HepG2 (cell line): Measurements from ENCODE around the gene MAN2C1. TPM values are rescaled to one million over a fixed set of nuclear protein-coding genes. Genes with fewer than 3 reads are reported as not detected.
A peak's percentile ranks its signal among the peaks of the same experiment; 100 is the strongest.

ENCODE experiments used
- ATAC-seq: fragments of 200-7000 bp; cut with Tn5 transposase; 3 replicates; pipeline ENCODE4 v1.9.1; 2020; ENCODE audit warnings: mild to moderate bottlenecking, moderate library complexity
- BruUV-seq: library from RNA; stranded (reverse); fragments of 400-500 nt; replicated peaks from 2 replicates; lab custom pipeline; 2021; lab: Mats Ljungman, UMichigan
- CTCF ChIA-PET: fragments of 300-600 bp; formaldehyde crosslinking; extraction: SDS; loops from one replicate; lab custom pipeline; 2021; ENCODE audit warnings: low total read pairs, inconsistent platforms, low intra/inter-chr PET ratio; lab: Yijun Ruan, JAX
- POLR2A ChIA-PET: fragments of 350-600 bp; sonication (Branson Sonifier 250); formaldehyde crosslinking; loops from one replicate; lab custom pipeline; 2020; ENCODE audit warnings: antibody characterized with exemption, inconsistent platforms; lab: Yijun Ruan, JAX
- DNase-seq: peaks from one replicate; pipeline ENCODE4 v3.0.0-alpha.2; 2015; ENCODE audit warnings: low spot score
- FAIRE-seq: peaks from 3 replicates; lab custom pipeline; 2011; peaks lifted over from hg19 to GRCh38; lab: Jason Lieb, UNC
- H2AFZ ChIP-seq: one replicate; pipeline ENCODE4 v1.6.1; 2011; ENCODE audit warnings: low read length, inconsistent platforms
- H3K27ac ChIP-seq: fragments of 300-600 bp; 3 replicates; pipeline ENCODE4 v1.8.0; 2011; ENCODE audit warnings: mixed run types, mild to moderate bottlenecking, mixed read lengths, low read length, inconsistent platforms; ENCODE audit not compliant: insufficient read depth; ENCODE audit errors: extremely low read length
- H3K27me3 ChIP-seq, 2 experiments: fragments of 200-600 bp in 1 of 2; 2 replicates in 1 of 2; 3 replicates in 1 of 2; pipeline versions ENCODE4 v1.6.0 to v1.8.0; 2011; ENCODE audit warnings: low read length in 2 of 2, mild to moderate bottlenecking in 2 of 2, moderate library complexity in 2 of 2, inconsistent platforms in 1 of 2; ENCODE audit not compliant: insufficient read depth in 2 of 2, control insufficient read depth in 1 of 2
- H3K36me3 ChIP-seq, 2 experiments: fragments of 200-600 bp in 1 of 2; replicated peaks in 1 of 2; 2 replicates in 1 of 2; 3 replicates in 1 of 2; pipeline versions ENCODE4 v1.5.1 to v1.8.0; 2011; ENCODE audit warnings: low read length in 2 of 2, inconsistent platforms in 1 of 2; ENCODE audit not compliant: insufficient read depth in 2 of 2, control insufficient read depth in 1 of 2
- H3K4me1 ChIP-seq: 2 replicates; pipeline ENCODE4 v1.5.1; 2012; ENCODE audit warnings: low read length, inconsistent platforms; ENCODE audit not compliant: insufficient read depth
- H3K4me2 ChIP-seq: 2 replicates; pipeline ENCODE4 v1.6.0; 2011; ENCODE audit warnings: low read depth, low read length, inconsistent platforms
- H3K4me3 ChIP-seq, 3 experiments: fragments of 200-600 bp in 1 of 3; sonication (generic), shearing (Covaris generic) in 1 of 3; replicated peaks in 1 of 3; 2 replicates each; pipeline ENCODE4 v1.5.1; 2011 to 2016; ENCODE audit warnings: low read length in 3 of 3, inconsistent platforms in 2 of 3, low read depth in 2 of 3, mild to moderate bottlenecking in 2 of 3, control low read depth in 1 of 3, mixed read lengths in 1 of 3; ENCODE audit not compliant: insufficient read depth in 1 of 3
- H3K79me2 ChIP-seq: one replicate; pipeline ENCODE4 v1.6.1; 2011; ENCODE audit warnings: low read length, inconsistent platforms; ENCODE audit not compliant: insufficient read depth
- H3K9ac ChIP-seq: 2 replicates; pipeline ENCODE4 v1.6.0; 2011; ENCODE audit warnings: mild to moderate bottlenecking, low read depth, low read length, inconsistent platforms; ENCODE audit not compliant: insufficient read depth
- H3K9me3 ChIP-seq: 2 replicates; pipeline ENCODE4 v1.5.1; 2012; ENCODE audit warnings: mild to moderate bottlenecking, low read length
- H4K20me1 ChIP-seq: 2 replicates; pipeline ENCODE4 v1.6.0; 2011; ENCODE audit warnings: inconsistent platforms, mild to moderate bottlenecking, low read length, moderate library complexity; ENCODE audit not compliant: insufficient read depth
- RBM22 ChIP-seq: fragments of 200-400 bp; formaldehyde crosslinking; optimal IDR thresholded peaks from 2 replicates; pipeline ENCODE3; 2017; ENCODE audit warnings: mild to moderate bottlenecking, low read length, moderate library complexity
- ZNF260 ChIP-seq: sonication (generic); formaldehyde crosslinking; IDR thresholded peaks from 2 replicates; pipeline ENCODE4 v1.4.0; 2020; ENCODE audit warnings: missing genetic modification reagents, low read depth, mild to moderate bottlenecking, borderline replicate concordance
- ZNF496 ChIP-seq: sonication (generic); formaldehyde crosslinking; IDR thresholded peaks from 2 replicates; pipeline ENCODE4 v1.8.1; 2023; ENCODE audit warnings: mild to moderate bottlenecking, moderate library complexity, missing genetic modification reagents; ENCODE audit not compliant: insufficient replicate concordance
- WGBS: methylation state at CpG from one replicate; pipeline ENCODE4 v1.1.6; 2017; ENCODE audit warnings: low lambda C conversion rate; 5-methylcytosine and 5-hydroxymethylcytosine counted together
- in situ Hi-C: cut with HindIII; loops from 2 replicates; pipeline ENCODE4 v1.10.0; 2017; ENCODE audit warnings: low pct_unique_long_range_greater_than_20kb; ENCODE audit not compliant: extremely low pct_ligation_motif_present
- intact Hi-C: fragments of 100-400 bp; cut with micrococcal nuclease; formaldehyde crosslinking; loops from one replicate; pipeline ENCODE4 v1.10.0; 2022; ENCODE audit not compliant: unreplicated experiment
- polyA plus RNA-seq, 8 experiments: library from polyadenylated mRNA; depleted of rRNA in 3 of 8; stranded (reverse) in 7 of 8; unstranded in 1 of 8; fragments of >200 nt; fragmentation: Illumina TruSeq in 4 of 8; extraction: Trizol in 4 of 8; gene quantifications; 2 replicates each; pipeline versions ENCODE4 v1.2.1 to v1.2.3, GENCODE V29; 2011 to 2016; ENCODE audit warnings: low read depth in 4 of 8, missing spikeins in 1 of 8, mixed read lengths in 1 of 8; ENCODE audit not compliant: insufficient read depth in 1 of 8
- total RNA-seq, 5 experiments: library from RNA; depleted of rRNA; stranded (reverse); fragments of >200 nt; fragmentation: Illumina TruSeq; extraction: Trizol; gene quantifications; 2 replicates each; pipeline ENCODE4 v1.2.3, GENCODE V29; 2016; ENCODE audit warnings: low read depth in 1 of 5
- TF ChIP-seq, protein P1 (sequence below): sonication (generic); formaldehyde crosslinking; IDR thresholded peaks from 2 replicates; pipeline ENCODE4 v1.5.0; 2020; ENCODE audit warnings: mild to moderate bottlenecking, missing genetic modification reagents
- TF ChIP-seq, protein P2 (sequence below): IDR thresholded peaks from 2 replicates; pipeline ENCODE4 v1.6.1; 2016; ENCODE audit warnings: mild to moderate bottlenecking, missing biosample characterization, missing genetic modification reagents
- TF ChIP-seq, protein P3 (sequence below): sonication (generic); formaldehyde crosslinking; IDR thresholded peaks from 2 replicates; pipeline ENCODE4 v1.5.0; 2020; ENCODE audit warnings: mild to moderate bottlenecking, low read depth, missing genetic modification reagents, borderline replicate concordance
- TF ChIP-seq, protein P4 (sequence below): sonication (generic); formaldehyde crosslinking; IDR thresholded peaks from 2 replicates; pipeline ENCODE4 v1.5.1; 2020; ENCODE audit warnings: mild to moderate bottlenecking, missing genetic modification reagents, borderline replicate concordance
- TF ChIP-seq, protein P5 (sequence below): sonication (generic); formaldehyde crosslinking; IDR thresholded peaks from 2 replicates; pipeline ENCODE4 v1.9.0; 2021; ENCODE audit warnings: mild to moderate bottlenecking, missing genetic modification reagents

The MAN2C1 gene
- total and polyA plus RNA-seq, 2 of the 13 experiments (the other 11 are each of a cell fraction or from before 2014, with no cell fraction given) = 62.6 to 71.0 TPM

DNA sequence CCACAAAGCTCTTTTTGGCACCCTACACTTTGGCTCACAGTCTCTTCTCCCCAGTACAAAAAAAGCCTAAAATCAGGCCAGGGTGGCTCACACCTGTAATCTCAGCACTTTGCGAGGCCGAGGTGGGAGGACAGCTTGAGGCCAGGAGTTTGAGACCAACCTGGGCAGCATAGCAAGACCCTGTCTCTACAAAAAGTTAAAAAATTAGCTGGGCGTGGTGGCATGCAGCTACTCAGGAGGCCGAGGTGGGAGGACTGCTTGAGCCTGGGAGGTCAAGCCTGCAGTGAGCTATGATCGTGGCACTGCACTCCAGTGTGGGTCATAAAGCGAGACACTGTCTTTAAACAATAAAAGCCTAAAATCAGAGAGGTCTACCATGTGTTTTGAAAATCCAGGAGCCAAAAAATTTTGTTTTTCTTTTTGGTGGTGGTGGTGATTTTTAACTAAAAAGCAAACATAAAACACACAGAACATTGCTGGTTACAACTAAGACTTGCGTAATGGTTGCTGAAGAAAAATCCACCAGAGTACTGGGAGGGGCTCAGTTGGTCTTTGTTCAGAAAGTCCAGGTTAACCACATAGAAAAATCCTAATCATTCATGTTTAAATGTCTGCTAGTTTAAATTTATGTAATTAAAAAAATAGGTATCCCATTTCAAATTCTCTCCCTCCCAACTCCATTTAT is 1.6 kb upstream of the MAN2C1 start (continued):
- TF ChIP-seq, protein P1, sequence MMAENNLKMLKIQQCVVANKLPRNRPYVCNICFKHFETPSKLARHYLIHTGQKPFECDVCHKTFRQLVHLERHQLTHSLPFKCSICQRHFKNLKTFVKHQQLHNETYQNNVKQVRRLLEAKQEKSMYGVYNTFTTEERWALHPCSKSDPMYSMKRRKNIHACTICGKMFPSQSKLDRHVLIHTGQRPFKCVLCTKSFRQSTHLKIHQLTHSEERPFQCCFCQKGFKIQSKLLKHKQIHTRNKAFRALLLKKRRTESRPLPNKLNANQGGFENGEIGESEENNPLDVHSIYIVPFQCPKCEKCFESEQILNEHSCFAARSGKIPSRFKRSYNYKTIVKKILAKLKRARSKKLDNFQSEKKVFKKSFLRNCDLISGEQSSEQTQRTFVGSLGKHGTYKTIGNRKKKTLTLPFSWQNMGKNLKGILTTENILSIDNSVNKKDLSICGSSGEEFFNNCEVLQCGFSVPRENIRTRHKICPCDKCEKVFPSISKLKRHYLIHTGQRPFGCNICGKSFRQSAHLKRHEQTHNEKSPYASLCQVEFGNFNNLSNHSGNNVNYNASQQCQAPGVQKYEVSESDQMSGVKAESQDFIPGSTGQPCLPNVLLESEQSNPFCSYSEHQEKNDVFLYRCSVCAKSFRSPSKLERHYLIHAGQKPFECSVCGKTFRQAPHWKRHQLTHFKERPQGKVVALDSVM (CRISPR knock-in tag) = peak; percentile 99

DNA sequence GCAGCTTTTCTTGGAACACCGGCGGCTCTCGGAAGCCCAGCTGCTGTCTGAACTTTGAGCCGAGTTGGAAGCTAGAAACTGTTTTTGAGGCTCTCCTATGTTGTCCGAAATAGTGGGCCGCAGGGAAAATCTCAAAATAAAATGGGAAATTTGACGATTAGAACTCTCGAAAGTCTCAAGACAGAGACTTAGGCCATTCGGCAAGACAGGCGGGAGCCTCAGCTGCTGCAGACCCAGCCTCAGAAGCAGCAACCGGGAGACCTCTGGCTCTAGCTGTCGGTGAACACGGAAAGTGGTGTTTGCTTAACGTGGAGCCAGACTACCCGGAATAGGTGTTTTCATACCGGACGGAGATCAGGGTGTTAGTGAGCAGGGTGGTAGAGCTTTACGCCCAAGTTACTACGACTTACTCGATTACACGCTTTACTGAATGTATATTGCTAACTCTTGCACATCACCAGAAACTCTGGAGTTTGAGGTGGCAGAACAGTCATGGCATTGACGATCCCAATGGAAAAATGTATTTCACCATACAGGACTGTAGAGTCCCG is 357 bp upstream of the MAN2C1 start:
- ATAC-seq (peak; percentile 28), FAIRE-seq (peak; percentile 70), DNase-seq (peak; percentile 87)
- peak overlapping the region; percentile 99 for H3K9ac ChIP-seq
- H3K4me1 ChIP-seq = peaks cover 39% of the 10 kb centered on the region
- H2AFZ ChIP-seq = peak overlapping the region; percentile 31
- ChIA-PET CTCF (no interaction called here), POLR2A (interaction anchor here (0.6 to 4.7 kb wide), 30 partner anchors 8 to 591 kb away, joined by 3 to 185 read pairs (median 6); partner anchors contain the start of genes COMMD4, IMP3, NEIL1 and PPCDC)
- peak overlapping the region; percentile 80 to 92 (median 91) for H3K4me3 ChIP-seq
- intact Hi-C loops = loop anchor here (5.0 to 10.0 kb wide), 2 partner anchors 84 to 316 kb away; partner anchors contain the start of gene SIN3A
- 0 out of 2 replicates have a peak, but pooled peaks cover 4% of the 10 kb centered on the region for H4K20me1 ChIP-seq
- H3K79me2 ChIP-seq = peaks cover 5% of the 10 kb centered on the region
- 2% methylated on average over 20 of the region's 23 CpGs for WGBS
- H3K4me2 ChIP-seq = peak overlapping the region; percentile 98
- in situ Hi-C loops = loop anchor here (5.0 to 10.0 kb wide), 2 partner anchors 84 to 276 kb away; partner anchors contain the start of genes IMP3, SIN3A and SNX33
- H3K36me3 ChIP-seq = peaks cover 15 to 50% of the 10 kb centered on the region in 2 experiments
- TSS peak; percentile 87 for BruUV-seq
- H3K9me3 ChIP-seq = no peaks in the 10 kb centered on the region
- no peaks in the 10 kb centered on the region for H3K27me3 ChIP-seq
- peak overlapping the region; percentile 98 for H3K27ac ChIP-seq
- TF ChIP-seq ZNF496 (CRISPR knock-in tag) (no peak), RBM22 (peak; percentile 47), ZNF260 (CRISPR knock-in tag) (no peak)
- TF ChIP-seq, protein P2, sequence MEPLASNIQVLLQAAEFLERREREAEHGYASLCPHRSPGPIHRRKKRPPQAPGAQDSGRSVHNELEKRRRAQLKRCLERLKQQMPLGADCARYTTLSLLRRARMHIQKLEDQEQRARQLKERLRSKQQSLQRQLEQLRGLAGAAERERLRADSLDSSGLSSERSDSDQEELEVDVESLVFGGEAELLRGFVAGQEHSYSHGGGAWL (CRISPR knock-in tag) = no peak
- TF ChIP-seq, protein P3, sequence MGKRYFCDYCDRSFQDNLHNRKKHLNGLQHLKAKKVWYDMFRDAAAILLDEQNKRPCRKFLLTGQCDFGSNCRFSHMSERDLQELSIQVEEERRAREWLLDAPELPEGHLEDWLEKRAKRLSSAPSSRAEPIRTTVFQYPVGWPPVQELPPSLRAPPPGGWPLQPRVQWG (CRISPR knock-in tag) = no peak
- TF ChIP-seq, protein P4, sequence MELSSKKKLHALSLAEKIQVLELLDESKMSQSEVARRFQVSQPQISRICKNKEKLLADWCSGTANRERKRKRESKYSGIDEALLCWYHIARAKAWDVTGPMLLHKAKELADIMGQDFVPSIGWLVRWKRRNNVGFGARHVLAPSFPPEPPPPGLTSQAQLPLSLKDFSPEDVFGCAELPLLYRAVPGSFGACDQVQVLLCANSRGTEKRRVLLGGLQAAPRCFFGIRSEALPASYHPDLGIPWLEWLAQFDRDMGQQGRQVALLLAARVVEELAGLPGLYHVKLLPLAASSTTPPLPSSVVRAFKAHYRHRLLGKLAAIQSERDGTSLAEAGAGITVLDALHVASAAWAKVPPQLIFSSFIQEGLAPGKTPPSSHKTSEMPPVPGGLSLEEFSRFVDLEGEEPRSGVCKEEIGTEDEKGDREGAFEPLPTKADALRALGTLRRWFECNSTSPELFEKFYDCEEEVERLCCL (CRISPR knock-in tag) = no peak
- TF ChIP-seq, protein P5, sequence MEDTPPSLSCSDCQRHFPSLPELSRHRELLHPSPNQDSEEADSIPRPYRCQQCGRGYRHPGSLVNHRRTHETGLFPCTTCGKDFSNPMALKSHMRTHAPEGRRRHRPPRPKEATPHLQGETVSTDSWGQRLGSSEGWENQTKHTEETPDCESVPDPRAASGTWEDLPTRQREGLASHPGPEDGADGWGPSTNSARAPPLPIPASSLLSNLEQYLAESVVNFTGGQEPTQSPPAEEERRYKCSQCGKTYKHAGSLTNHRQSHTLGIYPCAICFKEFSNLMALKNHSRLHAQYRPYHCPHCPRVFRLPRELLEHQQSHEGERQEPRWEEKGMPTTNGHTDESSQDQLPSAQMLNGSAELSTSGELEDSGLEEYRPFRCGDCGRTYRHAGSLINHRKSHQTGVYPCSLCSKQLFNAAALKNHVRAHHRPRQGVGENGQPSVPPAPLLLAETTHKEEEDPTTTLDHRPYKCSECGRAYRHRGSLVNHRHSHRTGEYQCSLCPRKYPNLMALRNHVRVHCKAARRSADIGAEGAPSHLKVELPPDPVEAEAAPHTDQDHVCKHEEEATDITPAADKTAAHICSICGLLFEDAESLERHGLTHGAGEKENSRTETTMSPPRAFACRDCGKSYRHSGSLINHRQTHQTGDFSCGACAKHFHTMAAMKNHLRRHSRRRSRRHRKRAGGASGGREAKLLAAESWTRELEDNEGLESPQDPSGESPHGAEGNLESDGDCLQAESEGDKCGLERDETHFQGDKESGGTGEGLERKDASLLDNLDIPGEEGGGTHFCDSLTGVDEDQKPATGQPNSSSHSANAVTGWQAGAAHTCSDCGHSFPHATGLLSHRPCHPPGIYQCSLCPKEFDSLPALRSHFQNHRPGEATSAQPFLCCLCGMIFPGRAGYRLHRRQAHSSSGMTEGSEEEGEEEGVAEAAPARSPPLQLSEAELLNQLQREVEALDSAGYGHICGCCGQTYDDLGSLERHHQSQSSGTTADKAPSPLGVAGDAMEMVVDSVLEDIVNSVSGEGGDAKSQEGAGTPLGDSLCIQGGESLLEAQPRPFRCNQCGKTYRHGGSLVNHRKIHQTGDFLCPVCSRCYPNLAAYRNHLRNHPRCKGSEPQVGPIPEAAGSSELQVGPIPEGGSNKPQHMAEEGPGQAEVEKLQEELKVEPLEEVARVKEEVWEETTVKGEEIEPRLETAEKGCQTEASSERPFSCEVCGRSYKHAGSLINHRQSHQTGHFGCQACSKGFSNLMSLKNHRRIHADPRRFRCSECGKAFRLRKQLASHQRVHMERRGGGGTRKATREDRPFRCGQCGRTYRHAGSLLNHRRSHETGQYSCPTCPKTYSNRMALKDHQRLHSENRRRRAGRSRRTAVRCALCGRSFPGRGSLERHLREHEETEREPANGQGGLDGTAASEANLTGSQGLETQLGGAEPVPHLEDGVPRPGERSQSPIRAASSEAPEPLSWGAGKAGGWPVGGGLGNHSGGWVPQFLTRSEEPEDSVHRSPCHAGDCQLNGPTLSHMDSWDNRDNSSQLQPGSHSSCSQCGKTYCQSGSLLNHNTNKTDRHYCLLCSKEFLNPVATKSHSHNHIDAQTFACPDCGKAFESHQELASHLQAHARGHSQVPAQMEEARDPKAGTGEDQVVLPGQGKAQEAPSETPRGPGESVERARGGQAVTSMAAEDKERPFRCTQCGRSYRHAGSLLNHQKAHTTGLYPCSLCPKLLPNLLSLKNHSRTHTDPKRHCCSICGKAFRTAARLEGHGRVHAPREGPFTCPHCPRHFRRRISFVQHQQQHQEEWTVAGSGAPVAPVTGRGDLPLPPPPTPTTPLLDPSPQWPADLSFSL = no peak
